ENCODE measurements around the gene KIAA1210.

KIAA1210 gene

DNA sequence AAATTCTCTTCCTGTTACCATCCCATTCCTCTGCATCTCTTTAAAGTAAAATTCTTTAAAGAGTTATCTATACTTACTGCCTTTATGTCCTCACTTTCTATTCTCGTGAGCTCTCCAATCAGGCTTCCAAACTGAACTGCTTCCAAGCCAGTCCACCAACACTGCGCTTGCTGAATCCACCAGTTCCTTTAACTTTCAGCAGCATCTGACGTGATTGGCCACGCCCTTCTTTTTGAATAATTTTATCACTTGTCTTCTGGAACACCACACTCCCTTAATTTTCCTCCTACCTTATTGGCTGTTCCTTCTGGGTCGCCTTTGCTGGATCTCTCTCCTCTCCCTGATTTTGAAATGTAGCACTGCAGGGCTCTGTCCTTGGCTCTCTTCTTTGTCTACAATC, at the start of gene KIAA1210:
TSS of gene KIAA1210 (minus strand) at position 163 of the 400 bp plus-strand sequence. CDS start 4,170 bp downstream, outside the sequence.
- no peak within 1 kb of the TSS for H3K4me3 ChIP-seq (ENCODE audit: low read depth, low read length)

DNA sequence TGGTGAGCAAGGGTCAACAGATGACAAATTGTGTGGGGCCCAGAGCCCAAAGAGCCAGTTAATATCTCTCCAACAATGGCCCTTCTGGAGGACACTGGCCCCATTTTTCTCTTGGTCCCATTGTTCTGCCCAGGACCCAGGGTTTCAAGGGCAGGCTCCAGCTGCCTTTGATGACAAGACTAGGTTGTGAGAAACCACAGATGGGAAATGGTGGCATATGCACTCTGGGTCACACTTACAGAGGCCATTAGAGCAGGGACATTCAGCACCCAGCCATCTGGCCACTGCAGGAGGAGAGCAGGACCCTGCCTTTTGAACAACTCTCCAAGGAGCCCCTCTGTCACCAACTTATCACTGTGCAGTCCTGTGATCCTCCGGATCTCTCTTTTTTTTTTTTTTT, 49.7 kb upstream of the KIAA1210 start:
- TF ChIP-seq, protein P1, sequence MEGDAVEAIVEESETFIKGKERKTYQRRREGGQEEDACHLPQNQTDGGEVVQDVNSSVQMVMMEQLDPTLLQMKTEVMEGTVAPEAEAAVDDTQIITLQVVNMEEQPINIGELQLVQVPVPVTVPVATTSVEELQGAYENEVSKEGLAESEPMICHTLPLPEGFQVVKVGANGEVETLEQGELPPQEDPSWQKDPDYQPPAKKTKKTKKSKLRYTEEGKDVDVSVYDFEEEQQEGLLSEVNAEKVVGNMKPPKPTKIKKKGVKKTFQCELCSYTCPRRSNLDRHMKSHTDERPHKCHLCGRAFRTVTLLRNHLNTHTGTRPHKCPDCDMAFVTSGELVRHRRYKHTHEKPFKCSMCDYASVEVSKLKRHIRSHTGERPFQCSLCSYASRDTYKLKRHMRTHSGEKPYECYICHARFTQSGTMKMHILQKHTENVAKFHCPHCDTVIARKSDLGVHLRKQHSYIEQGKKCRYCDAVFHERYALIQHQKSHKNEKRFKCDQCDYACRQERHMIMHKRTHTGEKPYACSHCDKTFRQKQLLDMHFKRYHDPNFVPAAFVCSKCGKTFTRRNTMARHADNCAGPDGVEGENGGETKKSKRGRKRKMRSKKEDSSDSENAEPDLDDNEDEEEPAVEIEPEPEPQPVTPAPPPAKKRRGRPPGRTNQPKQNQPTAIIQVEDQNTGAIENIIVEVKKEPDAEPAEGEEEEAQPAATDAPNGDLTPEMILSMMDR (IDR thresholded peaks at IDR 0.05; ENCODE audit: low read depth, low read length): no peak

More for the DNA sequence above, at the start of gene KIAA1210:
- TF ChIP-seq, protein P1 (IDR thresholded peaks at IDR 0.05; ENCODE audit: low read depth, low read length): no peak

DNA sequence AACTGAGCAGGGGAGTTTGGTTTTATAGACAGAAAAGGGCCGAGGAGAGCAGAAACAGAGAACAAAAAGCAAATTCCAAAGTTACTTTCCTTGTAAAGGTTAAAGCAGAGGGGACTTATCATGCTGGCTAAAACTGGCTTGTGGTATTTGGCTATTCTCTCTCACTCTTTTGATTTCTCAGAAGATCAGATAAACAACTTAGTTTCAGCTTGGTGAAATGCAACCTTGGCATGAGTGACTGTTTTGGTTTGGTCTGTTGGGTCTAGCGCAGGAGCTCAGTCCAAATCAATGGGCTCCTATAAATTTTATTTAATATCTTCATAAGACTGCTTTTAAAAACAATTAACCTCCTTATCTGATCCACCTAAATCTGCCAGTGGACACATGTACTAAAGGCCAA, 47.3 kb upstream of the KIAA1210 start:
- TF ChIP-seq, protein P1 (IDR thresholded peaks at IDR 0.05; ENCODE audit: low read depth, low read length): no peak
- no peak overlapping the region for H3K4me3 ChIP-seq (ENCODE audit: low read depth, low read length)

More for the DNA sequence above, 49.7 kb upstream of the KIAA1210 start:
- H3K4me3 ChIP-seq (ENCODE audit: low read depth, low read length): no peak overlapping the region

DNA sequence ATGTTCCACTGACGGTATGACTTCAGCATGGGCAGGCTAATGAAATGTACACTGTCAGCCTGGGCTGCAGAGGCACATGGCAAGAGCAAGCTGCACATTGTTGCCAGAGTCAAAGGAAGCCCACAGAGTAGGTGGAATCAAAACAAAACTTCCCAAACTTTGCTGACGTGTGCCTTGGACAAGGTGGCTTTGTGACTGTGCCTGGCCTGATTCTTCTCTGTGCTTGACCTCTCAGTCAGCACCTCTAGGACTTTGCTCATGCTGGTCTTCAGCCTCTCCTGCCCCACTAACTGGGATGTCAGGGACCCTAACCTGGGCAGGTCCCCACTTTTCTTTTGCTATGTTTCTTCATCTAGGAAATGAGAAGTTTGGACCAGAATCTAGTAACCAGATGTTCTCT, 40.5 kb upstream of the KIAA1210 start:
- H3K4me3 ChIP-seq (ENCODE audit: low read depth, low read length): no peak overlapping the region
- TF ChIP-seq, protein P1 (IDR thresholded peaks at IDR 0.05; ENCODE audit: low read depth, low read length): no peak

DNA sequence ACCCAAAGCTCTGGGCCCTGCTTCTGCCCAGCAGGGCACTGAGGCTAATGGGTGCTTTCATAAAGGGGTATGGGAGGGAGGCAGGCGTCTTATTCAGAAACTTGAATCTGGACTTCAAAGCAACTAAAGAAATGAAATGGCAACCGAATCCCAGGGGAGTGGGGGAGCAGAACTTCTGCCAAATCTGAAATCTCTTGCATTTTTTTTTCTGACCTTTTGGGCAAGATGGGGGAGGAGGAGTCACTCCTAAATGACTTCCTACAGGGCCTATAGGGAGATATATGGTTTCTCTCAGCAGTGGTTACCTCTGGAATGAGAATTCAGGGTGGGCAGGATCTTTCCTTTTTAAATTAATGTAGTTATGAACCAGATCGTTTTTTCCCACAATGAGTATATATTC, 30.6 kb upstream of the KIAA1210 start:
- TF ChIP-seq, protein P1 (IDR thresholded peaks at IDR 0.05; ENCODE audit: low read depth, low read length): no peak
- no peak overlapping the region for H3K4me3 ChIP-seq (ENCODE audit: low read depth, low read length)

DNA sequence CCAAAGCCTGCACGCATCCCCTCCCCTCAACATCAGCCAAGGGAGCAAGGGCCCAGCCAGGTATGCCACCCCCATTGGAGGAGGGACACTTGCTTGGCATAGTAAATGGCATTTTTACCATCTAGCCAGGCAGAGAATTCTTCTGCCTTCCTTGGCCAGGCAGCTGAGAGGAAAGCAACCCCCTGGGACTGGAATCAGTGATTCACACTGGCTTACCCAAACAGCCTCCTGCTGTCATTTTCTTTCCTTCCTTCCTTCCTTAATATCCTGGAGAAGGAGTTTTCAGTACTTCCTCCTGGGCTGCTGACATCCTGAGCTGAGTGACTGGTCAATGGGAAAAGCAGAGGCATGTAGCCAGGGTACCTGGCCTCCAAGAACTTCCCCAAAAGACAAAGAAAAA, 28.6 kb upstream of the KIAA1210 start:
- no peak overlapping the region for H3K4me3 ChIP-seq (ENCODE audit: low read depth, low read length)
- TF ChIP-seq, protein P1 (IDR thresholded peaks at IDR 0.05; ENCODE audit: low read depth, low read length): no peak

DNA sequence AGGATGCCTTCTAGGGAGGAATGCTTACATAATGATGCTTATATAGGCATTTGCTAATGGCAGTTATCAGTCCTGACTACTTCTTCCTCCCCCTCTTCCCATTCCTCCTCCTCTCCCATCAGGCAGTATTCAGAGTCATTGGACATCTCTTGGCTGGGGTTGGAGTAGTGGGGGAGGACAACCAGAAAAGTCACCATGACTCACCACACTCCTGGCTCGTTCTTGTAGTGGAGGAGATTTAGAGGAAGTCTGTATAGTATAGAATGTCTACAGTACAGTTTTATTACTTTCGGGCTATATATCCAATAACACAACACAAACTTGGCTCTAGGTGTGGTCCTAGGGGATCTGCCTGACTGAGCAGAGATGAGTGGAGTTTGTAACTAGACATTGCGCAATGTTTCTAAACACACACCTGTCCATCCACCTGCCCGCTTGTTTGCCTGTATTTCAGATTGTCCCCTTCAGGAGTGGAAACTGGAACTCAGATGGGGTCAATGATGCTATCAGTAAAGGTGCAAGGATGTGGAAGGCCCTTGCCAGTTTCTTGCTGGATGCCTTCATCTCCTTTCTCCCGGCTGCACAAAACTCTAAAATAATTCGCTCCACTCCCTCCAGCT, 27.9 kb upstream of the KIAA1210 start:
- H3K4me3 ChIP-seq (ENCODE audit: low read depth, low read length): no peak overlapping the region
- TF ChIP-seq, protein P1 (IDR thresholded peaks at IDR 0.05; ENCODE audit: low read depth, low read length): no peak
